Uterus (tissue), 4 donors: ENCODE results near the gene CCL22. TPM values are rescaled to one million over a fixed set of nuclear protein-coding genes. Genes with fewer than 3 reads are reported as not detected.
"Not testable (repeated sequence)": the region's sequence is repeated elsewhere in the genome, so short reads cannot be mapped to it uniquely, and the experiment has no call there.

Experiments
- DNase-seq, 2 donors: peaks; one replicate each; pipeline ENCODE4 v3.0.0-alpha.2; 2019 to 2020
- H3K27ac ChIP-seq, 2 donors: fragments of 200-600 bp; sonication (generic); 1 replicate in 1 of 2; 2 replicates in 1 of 2; pipeline ENCODE4 v1.5.1; 2016 to 2018
- H3K27me3 ChIP-seq, 2 donors: fragments of 200-600 bp; sonication (generic); one replicate each; pipeline ENCODE4 v1.5.1; 2018 to 2019; ENCODE audit warnings: control low read depth in 1 of 2
- H3K36me3 ChIP-seq, 2 donors: fragments of 200-600 bp; sonication (generic); one replicate each; pipeline ENCODE4 v1.5.1; 2019; ENCODE audit warnings: control low read depth in 1 of 2
- H3K4me1 ChIP-seq, 2 donors: fragments of 200-600 bp; sonication (generic); one replicate each; pipeline ENCODE4 v1.5.1; 2018 to 2019; ENCODE audit warnings: control low read depth in 1 of 2
- H3K4me3 ChIP-seq, 2 donors: fragments of 200-600 bp; sonication (generic); 1 replicate in 1 of 2; 2 replicates in 1 of 2; pipeline ENCODE4 v1.5.1; 2018 to 2019; ENCODE audit warnings: mild to moderate bottlenecking in 1 of 2
- H3K9me3 ChIP-seq, 2 donors: fragments of 200-600 bp; sonication (generic); one replicate each; pipeline ENCODE4 v1.5.1; 2019; ENCODE audit warnings: control low read depth in 1 of 2
- CTCF ChIP-seq, 4 experiments: fragments of 200-600 bp in 2 of 4; fragments of 450-650 bp in 2 of 4; sonication (generic) in 2 of 4; IDR thresholded peaks; one replicate each; pipeline ENCODE4 v1.5.1; 2016 to 2019; ENCODE audit warnings: antibody characterized with exemption in 4 of 4, mild to moderate bottlenecking in 2 of 4, moderate library complexity in 1 of 4
- POLR2A ChIP-seq, 2 donors: fragments of 450-650 bp; IDR thresholded peaks; one replicate each; pipeline ENCODE4 v1.6.1; 2016; ENCODE audit warnings: antibody characterized with exemption in 2 of 2, mild to moderate bottlenecking in 1 of 2, moderate library complexity in 1 of 2
- intact Hi-C: fragments of 100-400 bp; cut with DNase I; formaldehyde crosslinking; loops from one replicate; pipeline ENCODE4 v1.15.1; 2023; ENCODE audit warnings: low total_unique reads
- total RNA-seq, 4 donors: library from RNA; depleted of rRNA in 3 of 4; stranded (reverse); fragments of >200 nt in 3 of 4; gene quantifications; one replicate each; pipeline versions ENCODE4 v1.1.0 to v1.2.4, GENCODE V29; 2014 to 2023
- donor health status: DM: yes; HTN: yes; CAD: no.

The CCL22 gene
- total RNA-seq, 4 donors from 2014 or later, result not detected

GRCh38 chr16:57395026-57395425, 36.4 kb downstream of the CCL22 start:
- Histone ChIP-seq H3K9me3 (no peaks in the 10 kb centered on the region), H3K27me3 (no peaks in the 10 kb centered on the region), H3K27ac (no peak overlapping the region), H3K4me3 (no peak overlapping the region), H3K4me1 (no peaks in the 10 kb centered on the region), H3K36me3 (no peaks in the 10 kb centered on the region)
- intact Hi-C loops, result no loop called here
- TF ChIP-seq CTCF (IDR thresholded peaks at IDR 0.05), result no peak
- DNase-seq, result no peak

- Histone ChIP-seq H3K27me3 (no peaks in the 10 kb centered on the region), H3K27ac (no peak overlapping the region), H3K4me1 (no peaks in the 10 kb centered on the region), H3K9me3 (no peaks in the 10 kb centered on the region), H3K36me3 (no peaks in the 10 kb centered on the region), H3K4me3 (no peak overlapping the region)
- DNase-seq, result no peak
- no peak for TF ChIP-seq CTCF (IDR thresholded peaks at IDR 0.05)
- TF ChIP-seq POLR2A (IDR thresholded peaks at IDR 0.05), result no peak
- intact Hi-C loops, result no loop called here
Measured at GRCh38 chr16:57396786-57397185, 38.2 kb downstream of the CCL22 start.

GRCh38 chr16:57397493-57397892, 38.9 kb downstream of the CCL22 start:
- H3K27ac ChIP-seq, result not testable (repeated sequence)

GRCh38 chr16:57401943-57402640, 43.5 kb downstream of the CCL22 start:
- H3K36me3 ChIP-seq, result no peaks in the 10 kb centered on the region
- H3K4me3 ChIP-seq, result no peak overlapping the region
- intact Hi-C loops, result no loop called here
- no peaks in the 10 kb centered on the region for H3K27me3 ChIP-seq
- no peak overlapping the region for H3K27ac ChIP-seq
- TF ChIP-seq POLR2A (IDR thresholded peaks at IDR 0.05), result no peak
- no peak for TF ChIP-seq CTCF (IDR thresholded peaks at IDR 0.05)
- DNase-seq, result no peak
- H3K4me1 ChIP-seq, result no peaks in the 10 kb centered on the region
- H3K9me3 ChIP-seq, result no peaks in the 10 kb centered on the region

More at GRCh38 chr16:57397493-57397892, 38.9 kb downstream of the CCL22 start:
- H3K4me1 ChIP-seq, intact Hi-C loops, DNase-seq, H3K36me3 ChIP-seq, H3K9me3 ChIP-seq, H3K27me3 ChIP-seq, H3K4me3 ChIP-seq: not testable (repeated sequence)

- no peak for DNase-seq
Measured at GRCh38 chr16:57403965-57404817, 45.6 kb downstream of the CCL22 start, which contains the start of gene CCL17. CCL17 (plus strand) TSS chr16:57404767; CDS start chr16:57413933, 9,166 bp downstream.

More at GRCh38 chr16:57403965-57404817, 45.6 kb downstream of the CCL22 start, which contains the start of gene CCL17:
- Histone ChIP-seq H3K4me1 (no peaks in the 10 kb centered on the region), H3K27me3 (no peaks in the 10 kb centered on the region), H3K27ac (no peak within 1 kb of the TSS), H3K4me3 (no peak within 1 kb of the TSS), H3K36me3 (no peaks in the 10 kb centered on the region), H3K9me3 (no peaks in the 10 kb centered on the region)
- TF ChIP-seq POLR2A (IDR thresholded peaks at IDR 0.05) (no peak), CTCF (IDR thresholded peaks at IDR 0.05) (no peak)
- intact Hi-C loops, result no loop called here
